Prostate gland (tissue), 2 donors: ENCODE results near the gene FAM131B. TPM values are rescaled to one million over a fixed set of nuclear protein-coding genes. Genes with fewer than 3 reads are reported as not detected.

Experiments used
- DNase-seq: peaks from one replicate; pipeline ENCODE4 v3.0.0-alpha.2; 2019; ENCODE audit warnings: low spot score
- H3K27ac ChIP-seq, 2 donors: fragments of 200-600 bp; sonication (generic); 2 replicates each; pipeline ENCODE4 v1.5.1; 2017 to 2019
- H3K27me3 ChIP-seq: fragments of 200-600 bp; sonication (generic); replicated peaks from 2 replicates; pipeline ENCODE4 v1.5.1; 2019; ENCODE audit not compliant: insufficient read depth
- H3K36me3 ChIP-seq, 2 donors: fragments of 200-600 bp; sonication (generic); 1 replicate in 1 of 2; 2 replicates in 1 of 2; pipeline versions ENCODE4 v1.5.1 to v1.8.1; 2017 to 2019
- H3K4me1 ChIP-seq: fragments of 200-600 bp; sonication (generic); replicated peaks from 2 replicates; pipeline ENCODE4 v1.5.1; 2019
- H3K4me3 ChIP-seq, 2 donors: fragments of 200-600 bp; sonication (generic); 2 replicates each; pipeline ENCODE4 v1.5.1; 2017 to 2019
- H3K9me3 ChIP-seq: fragments of 200-600 bp; sonication (generic); 2 replicates; pipeline ENCODE4 v1.5.1; 2017
- CTCF ChIP-seq, 4 experiments: fragments of 200-600 bp in 2 of 4; fragments of 450-650 bp in 2 of 4; sonication (generic) in 2 of 4; IDR thresholded peaks; 1 replicate in 3 of 4; 2 replicates in 1 of 4; pipeline ENCODE4 v1.5.1; 2016 to 2019; ENCODE audit warnings: antibody characterized with exemption in 4 of 4, mild to moderate bottlenecking in 2 of 4, moderate library complexity in 2 of 4
- POLR2A ChIP-seq: fragments of 450-650 bp; IDR thresholded peaks from one replicate; pipeline ENCODE4 v1.6.1; 2016; ENCODE audit warnings: antibody characterized with exemption, mild to moderate bottlenecking
- POLR2AphosphoS5 ChIP-seq: sonication (generic); formaldehyde crosslinking; IDR thresholded peaks from one replicate; pipeline ENCODE4 v1.6.1; 2017; ENCODE audit warnings: antibody characterized with exemption
- WGBS: methylation state at CpG from one replicate; pipeline ENCODE4 v1.1.5; 2018; 5-methylcytosine and 5-hydroxymethylcytosine counted together
- intact Hi-C: fragments of 100-400 bp; cut with DNase I; formaldehyde crosslinking; loops from one replicate; pipeline ENCODE4 v1.14.2; 2022
- total RNA-seq, 2 donors: library from RNA; depleted of rRNA; stranded (reverse); fragments of >200 nt; gene quantifications; one replicate each; pipeline ENCODE4 v1.1.0, GENCODE V29; 2016

The FAM131B gene
- total RNA-seq, 2 donors from 2014 or later: 0.32 to 1.2 TPM

DNA sequence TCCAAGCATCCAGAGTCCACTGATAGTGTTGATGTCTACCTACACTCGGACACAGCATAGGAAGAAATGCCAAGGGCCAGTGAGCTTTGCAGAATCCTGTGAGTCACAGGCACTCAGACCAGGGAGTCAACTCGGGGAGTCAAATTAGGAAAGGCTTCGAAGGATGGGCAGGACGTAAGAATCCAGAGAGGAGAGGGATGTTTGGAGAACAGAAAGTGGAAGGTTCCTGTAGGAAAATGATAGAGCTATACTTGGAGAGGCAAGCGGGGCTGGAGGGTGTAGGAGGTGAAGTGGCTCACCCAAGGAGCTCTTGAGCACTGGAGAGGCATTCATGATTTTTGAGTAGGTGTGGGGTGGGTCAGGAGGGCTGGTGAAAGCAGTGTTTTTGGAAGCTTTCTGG lies 21.6 kb upstream of the FAM131B start:
- TF ChIP-seq POLR2A: no peak
- TF ChIP-seq CTCF (IDR thresholded peaks at IDR 0.05): no peak
- TF ChIP-seq POLR2AphosphoS5: no peak
- no peaks in the 10 kb centered on the region for H3K27me3 ChIP-seq
- H3K36me3 ChIP-seq: peaks cover 0 to 11% of the 10 kb centered on the region in 2 donors
- intact Hi-C loops: loop anchor here (5.0 kb wide), 1 partner anchor 97 kb away; the partner anchor contains the start of gene CASP2
- H3K27ac ChIP-seq: peak overlapping the region in 1 of 2 donors; percentile 18
- H3K4me1 ChIP-seq: peaks cover 5% of the 10 kb centered on the region
- no peaks in the 10 kb centered on the region for H3K9me3 ChIP-seq
- H3K4me3 ChIP-seq: no peak overlapping the region
- DNase-seq: no peak
- 69% methylated on average over 5 of the region's 5 CpGs for WGBS

DNA sequence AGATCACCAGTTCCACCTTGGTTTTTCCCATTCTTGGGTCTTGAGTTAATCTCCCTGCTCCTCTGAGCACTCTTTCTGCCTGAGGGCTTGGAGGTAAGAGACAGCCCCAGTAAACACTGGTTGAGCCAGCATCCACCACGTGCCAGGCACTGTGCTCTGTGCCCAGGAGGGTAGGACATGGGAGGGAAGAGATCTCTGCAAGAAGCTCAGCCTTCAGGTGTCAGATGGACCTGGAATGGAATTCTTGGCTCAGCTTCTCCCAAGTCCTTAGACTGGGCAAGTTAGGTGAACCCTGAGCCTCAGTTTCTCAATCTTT lies 21.1 kb upstream of the FAM131B start:
- no peak for DNase-seq
- intact Hi-C loops: loop anchor here (5.0 kb wide), 1 partner anchor 96 kb away; the partner anchor contains the start of gene CASP2
- no peak overlapping the region for H3K4me3 ChIP-seq
- WGBS: 63% methylated on average over 1 of the region's 1 CpG
- H3K9me3 ChIP-seq: no peaks in the 10 kb centered on the region
- no peaks in the 10 kb centered on the region for H3K27me3 ChIP-seq
- H3K27ac ChIP-seq: peak overlapping the region in 1 of 2 donors; percentile 97
- H3K4me1 ChIP-seq: peaks cover 5% of the 10 kb centered on the region
- peaks cover 0 to 6% of the 10 kb centered on the region in 2 donors for H3K36me3 ChIP-seq
- TF ChIP-seq POLR2A (no peak), POLR2AphosphoS5 (no peak), CTCF (IDR thresholded peaks at IDR 0.05) (no peak)

DNA sequence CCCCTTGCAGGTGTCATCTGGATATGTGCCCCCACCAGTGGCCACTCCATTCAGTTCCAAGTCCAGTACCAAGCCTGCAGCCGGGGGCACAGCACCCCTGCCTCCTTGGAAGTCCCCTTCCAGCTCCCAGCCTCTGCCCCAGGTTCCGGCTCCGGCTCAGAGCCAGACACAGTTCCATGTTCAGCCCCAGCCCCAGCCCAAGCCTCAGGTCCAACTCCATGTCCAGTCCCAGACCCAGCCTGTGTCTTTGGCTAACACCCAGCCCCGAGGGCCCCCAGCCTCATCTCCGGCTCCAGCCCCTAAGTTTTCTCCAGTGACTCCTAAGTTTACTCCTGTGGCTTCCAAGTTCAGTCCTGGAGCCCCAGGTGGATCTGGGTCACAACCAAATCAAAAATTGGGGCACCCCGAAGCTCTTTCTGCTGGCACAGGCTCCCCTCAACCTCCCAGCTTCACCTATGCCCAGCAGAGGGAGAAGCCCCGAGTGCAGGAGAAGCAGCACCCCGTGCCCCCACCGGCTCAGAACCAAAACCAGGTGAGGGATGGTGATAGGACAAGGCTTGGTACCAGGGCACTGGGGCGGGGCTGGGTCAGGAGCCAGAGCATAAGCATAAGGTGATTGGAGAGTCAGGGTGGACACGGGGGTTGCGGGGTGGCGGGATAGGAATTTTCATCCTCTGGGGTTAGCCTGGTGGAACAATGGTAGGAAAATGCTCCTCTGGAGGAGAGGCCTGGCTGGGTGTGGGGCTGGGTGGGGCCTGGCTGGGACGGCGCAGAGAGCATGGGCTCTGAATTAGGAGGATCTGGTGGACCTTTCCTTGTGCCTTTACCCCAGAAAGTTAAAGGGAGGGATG lies 20.5 kb upstream of the FAM131B start:
- DNase-seq: no peak
- H3K4me1 ChIP-seq: peaks cover 5% of the 10 kb centered on the region
- no peaks in the 10 kb centered on the region for H3K9me3 ChIP-seq
- WGBS: 79% methylated on average over 15 of the region's 15 CpGs
- TF ChIP-seq POLR2AphosphoS5 (no peak), POLR2A (no peak), CTCF (IDR thresholded peaks at IDR 0.05) (no peak)
- H3K4me3 ChIP-seq: peak overlapping the region in 1 of 2 donors; percentile 82
- no peaks in the 10 kb centered on the region for H3K36me3 ChIP-seq
- peak overlapping the region; percentile 97 to 99 for H3K27ac ChIP-seq
- intact Hi-C loops: loop anchor here (5.0 kb wide), 1 partner anchor 96 kb away; the partner anchor contains the start of gene CASP2
- H3K27me3 ChIP-seq: no peaks in the 10 kb centered on the region

DNA sequence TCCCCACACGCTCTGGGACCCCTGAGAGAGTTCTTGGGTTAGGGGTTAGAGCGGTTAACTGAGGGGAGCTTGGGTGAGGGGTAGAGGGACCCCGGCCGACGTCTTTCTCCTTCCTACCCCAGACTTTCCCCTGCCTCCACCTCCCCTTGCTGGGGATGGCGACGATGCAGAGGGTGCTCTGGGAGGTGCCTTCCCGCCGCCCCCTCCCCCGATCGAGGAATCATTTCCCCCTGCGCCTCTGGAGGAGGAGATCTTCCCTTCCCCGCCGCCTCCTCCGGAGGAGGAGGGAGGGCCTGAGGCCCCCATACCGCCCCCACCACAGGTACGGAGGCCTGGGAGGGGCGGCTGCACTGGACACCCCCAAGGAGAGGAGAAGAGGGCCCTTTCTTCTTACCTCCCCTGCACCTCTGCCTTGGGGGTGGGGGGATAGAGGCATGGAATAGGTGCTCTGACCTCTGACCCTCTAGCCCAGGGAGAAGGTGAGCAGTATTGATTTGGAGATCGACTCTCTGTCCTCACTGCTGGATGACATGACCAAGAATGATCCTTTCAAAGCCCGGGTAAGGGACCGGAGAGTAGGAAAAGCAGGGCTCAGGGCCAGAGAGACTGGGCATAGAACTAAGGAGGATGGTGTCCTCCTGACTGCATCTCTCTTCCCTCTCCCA lies 19.7 kb upstream of the FAM131B start:
- no peak for DNase-seq
- intact Hi-C loops: loop anchor here (5.0 kb wide), 1 partner anchor 95 kb away; the partner anchor contains the start of gene CASP2
- peaks cover 5% of the 10 kb centered on the region for H3K4me1 ChIP-seq

More for the DNA sequence above, 19.7 kb upstream of the FAM131B start:
- Histone ChIP-seq H3K4me3 (peak overlapping the region; percentile 82 to 89), H3K36me3 (no peaks in the 10 kb centered on the region), H3K9me3 (no peaks in the 10 kb centered on the region), H3K27me3 (no peaks in the 10 kb centered on the region), H3K27ac (peak overlapping the region; percentile 97 to 99)
- TF ChIP-seq CTCF (IDR thresholded peaks at IDR 0.05) (no peak), POLR2A (no peak), POLR2AphosphoS5 (no peak)
- 19% methylated on average over 21 of the region's 21 CpGs for WGBS
